Peyer's patch (tissue), 4 donors: ENCODE measurements around the gene ARSI.

Source experiments
- POLR2A ChIP-seq, 2 donors: fragments of 450-650 bp; IDR thresholded peaks; one replicate each; pipeline ENCODE4 v1.5.1; 2017; ENCODE audit warnings: antibody characterized with exemption in 2 of 2, mild to moderate bottlenecking in 2 of 2, moderate library complexity in 2 of 2
- TF ChIP-seq, protein P1 (sequence below), 6 experiments: fragments of 450-650 bp in 4 of 6; fragments of 200-600 bp in 2 of 6; sonication (generic) in 1 of 6; IDR thresholded peaks; one replicate each; pipeline ENCODE4 v1.5.1; 2017 to 2019; ENCODE audit warnings: antibody characterized with exemption in 6 of 6, mild to moderate bottlenecking in 3 of 6, moderate library complexity in 1 of 6

DNA sequence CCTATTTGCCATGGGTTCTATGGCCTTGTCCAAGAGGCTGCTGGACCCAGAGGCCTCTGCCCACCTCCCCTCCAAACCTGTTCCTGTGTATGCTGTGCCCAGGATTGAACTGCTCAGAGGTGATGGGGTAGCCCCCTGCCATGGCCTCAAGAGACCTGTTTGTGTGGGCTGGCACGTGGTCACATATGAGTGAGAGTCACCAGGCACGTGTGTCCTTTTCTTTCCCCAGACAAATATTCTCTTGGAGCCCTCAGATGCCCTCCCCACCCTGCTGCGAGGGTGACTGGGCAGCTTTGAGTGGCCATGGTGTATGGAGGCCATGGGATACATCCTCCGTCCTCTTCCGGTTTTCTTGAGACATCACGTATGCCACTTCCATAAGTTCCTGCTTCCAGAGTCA is 43.9 kb upstream of the ARSI start:
- TF ChIP-seq, protein P1, sequence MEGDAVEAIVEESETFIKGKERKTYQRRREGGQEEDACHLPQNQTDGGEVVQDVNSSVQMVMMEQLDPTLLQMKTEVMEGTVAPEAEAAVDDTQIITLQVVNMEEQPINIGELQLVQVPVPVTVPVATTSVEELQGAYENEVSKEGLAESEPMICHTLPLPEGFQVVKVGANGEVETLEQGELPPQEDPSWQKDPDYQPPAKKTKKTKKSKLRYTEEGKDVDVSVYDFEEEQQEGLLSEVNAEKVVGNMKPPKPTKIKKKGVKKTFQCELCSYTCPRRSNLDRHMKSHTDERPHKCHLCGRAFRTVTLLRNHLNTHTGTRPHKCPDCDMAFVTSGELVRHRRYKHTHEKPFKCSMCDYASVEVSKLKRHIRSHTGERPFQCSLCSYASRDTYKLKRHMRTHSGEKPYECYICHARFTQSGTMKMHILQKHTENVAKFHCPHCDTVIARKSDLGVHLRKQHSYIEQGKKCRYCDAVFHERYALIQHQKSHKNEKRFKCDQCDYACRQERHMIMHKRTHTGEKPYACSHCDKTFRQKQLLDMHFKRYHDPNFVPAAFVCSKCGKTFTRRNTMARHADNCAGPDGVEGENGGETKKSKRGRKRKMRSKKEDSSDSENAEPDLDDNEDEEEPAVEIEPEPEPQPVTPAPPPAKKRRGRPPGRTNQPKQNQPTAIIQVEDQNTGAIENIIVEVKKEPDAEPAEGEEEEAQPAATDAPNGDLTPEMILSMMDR (IDR thresholded peaks at IDR 0.05), result no peak
- no peak for TF ChIP-seq POLR2A (IDR thresholded peaks at IDR 0.05)
